HG02798 (cell line): ENCODE data around the gene DDX41.

Experiments used
- ATAC-seq: cut with Tn5 transposase; IDR thresholded peaks from one replicate; pipeline ENCODE4 v1.9.1; 2021; ENCODE audit warnings: mild to moderate bottlenecking; ENCODE audit not compliant: unreplicated experiment, poor library complexity

Gene DDX41

DNA sequence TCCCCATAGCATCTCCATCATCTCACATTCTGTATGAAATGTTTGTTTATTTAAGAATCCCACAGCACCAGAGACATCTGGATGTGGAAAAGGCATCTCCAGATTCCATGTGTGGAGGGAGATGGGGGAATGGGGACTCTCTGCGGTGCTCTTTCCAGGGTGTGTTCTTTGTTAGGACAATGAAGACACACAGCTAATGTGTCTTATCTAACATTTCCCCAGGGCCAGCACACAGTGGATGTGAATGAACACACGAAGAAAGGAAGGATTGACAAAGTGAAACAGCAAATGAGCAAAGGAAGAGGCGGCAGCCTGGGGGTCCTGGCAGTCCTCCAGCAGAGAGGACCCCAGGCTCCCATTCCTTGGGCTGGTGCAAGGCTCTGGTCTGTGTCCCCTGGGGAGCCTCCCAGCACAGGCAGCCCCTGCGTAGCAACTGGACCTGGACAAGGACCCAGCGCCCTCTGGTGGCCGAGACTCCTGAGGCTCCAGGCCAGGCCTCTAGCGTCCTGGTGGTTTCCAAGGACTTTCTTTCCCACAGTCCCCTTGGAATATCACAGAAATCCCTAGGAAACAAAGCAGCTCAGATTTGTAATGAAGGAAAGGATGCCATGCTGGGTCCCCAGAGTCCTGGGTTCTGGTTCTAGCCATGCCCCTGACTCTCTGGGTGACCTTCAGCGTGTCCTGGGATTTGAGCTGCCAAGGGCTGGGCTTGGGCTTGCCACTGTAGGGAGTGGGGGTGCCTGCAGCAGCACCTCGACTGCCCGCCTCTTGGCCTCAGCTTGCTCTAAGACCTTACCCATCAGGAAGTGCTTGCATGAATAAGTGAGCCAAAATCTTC, 15.9 kb downstream of the DDX41 start:
- peak; percentile 21 for ATAC-seq

DNA sequence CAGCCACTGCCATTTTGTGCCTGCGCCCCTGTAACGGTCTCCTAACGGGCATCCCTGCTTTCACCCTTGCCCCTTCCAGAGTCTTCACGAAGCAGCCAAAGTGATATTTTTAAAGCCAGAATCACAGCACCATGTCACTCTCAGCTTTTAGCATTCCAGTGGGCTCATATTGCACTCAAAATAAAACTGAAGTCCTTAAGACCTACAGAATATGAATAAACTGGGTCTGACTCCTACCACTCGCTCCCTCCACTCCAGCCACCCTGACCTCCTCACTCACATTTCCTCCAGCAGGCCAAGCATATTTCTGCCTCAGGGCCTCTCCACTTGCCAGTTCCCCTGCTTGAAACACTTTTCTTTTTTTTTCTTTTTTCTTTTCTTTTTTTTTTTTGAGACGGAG, 16.9 kb downstream of the DDX41 start:
- ATAC-seq, result no peak

DNA sequence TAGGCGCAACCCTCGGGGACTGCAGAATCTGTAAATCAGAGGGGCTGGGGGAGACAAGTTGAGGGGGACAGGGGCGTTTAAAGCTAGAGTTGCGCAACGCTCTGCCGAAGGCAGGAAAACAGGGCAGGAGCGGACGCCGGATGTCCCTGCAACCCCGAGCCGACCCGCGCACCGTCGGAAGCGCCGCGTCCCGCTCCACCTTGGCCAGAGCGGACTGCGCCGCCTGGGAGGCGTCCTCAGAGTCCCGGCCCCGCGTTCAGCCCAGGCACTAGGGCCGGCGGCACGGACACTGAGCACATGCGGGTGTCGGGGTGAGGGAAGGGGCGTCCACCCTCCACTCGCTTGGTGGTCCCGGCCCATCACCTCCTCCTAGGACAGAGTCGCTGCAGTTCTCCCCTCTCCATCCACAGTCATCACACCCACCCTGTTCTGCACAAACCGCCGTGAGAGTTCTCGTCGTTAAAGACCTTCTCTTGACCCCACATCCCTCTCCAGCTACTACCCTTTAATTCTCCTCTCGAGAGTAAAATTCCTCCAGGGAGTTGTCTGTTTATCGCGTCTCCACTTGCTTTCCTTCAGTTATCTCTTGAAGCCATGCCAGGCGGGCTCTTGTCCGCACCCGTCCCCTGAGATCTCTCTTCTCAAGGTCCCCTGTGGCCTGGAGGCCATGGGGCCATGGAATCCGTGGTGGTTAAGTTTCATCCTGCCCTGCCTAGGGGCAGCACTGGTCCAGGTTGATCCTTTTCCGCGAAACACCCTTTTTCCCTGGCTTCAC, 18.6 kb downstream of the DDX41 start:
- no peak for ATAC-seq

DNA sequence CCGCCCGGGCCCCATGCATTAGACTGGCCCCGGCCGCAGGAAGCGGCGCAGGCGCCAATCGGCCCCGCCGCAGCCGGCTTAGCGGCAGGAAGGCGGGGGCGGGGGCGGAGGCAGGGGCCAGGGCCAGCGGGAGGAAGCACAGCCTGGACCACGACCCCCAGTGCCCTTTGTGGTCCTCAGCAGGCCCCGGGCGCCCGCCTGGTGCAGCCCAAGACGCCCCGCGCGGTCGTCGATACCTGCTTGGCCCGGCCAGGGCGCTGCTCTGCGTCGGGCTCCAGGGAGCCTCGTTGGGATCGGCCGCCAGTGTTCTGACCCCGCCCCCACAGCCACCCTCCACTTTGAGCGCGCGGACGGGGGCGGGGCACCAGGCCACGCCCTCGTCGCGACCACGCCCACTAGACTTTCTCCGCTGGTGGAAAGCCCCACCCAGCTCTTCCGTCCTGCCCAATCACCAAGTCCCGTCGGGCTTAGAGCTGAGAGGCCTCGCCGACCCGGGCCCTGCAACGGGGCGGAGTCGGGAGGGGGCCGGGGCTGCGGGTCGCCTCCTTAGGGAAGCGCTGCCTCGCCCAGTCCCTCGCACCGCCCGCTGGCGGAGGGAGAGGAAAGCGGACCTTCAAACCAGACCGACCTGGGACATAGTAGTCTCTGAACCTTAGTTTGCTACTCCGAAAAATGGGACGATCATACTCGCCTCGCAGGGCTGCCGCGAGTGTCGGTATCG, 19.3 kb downstream of the DDX41 start, which contains the start of gene PDLIM7:
Gene PDLIM7 (minus strand): TSS at position 313 of the 721 bp plus-strand sequence. CDS start 1,092 bp downstream, outside the sequence.
- peak; percentile 80 for ATAC-seq

DNA sequence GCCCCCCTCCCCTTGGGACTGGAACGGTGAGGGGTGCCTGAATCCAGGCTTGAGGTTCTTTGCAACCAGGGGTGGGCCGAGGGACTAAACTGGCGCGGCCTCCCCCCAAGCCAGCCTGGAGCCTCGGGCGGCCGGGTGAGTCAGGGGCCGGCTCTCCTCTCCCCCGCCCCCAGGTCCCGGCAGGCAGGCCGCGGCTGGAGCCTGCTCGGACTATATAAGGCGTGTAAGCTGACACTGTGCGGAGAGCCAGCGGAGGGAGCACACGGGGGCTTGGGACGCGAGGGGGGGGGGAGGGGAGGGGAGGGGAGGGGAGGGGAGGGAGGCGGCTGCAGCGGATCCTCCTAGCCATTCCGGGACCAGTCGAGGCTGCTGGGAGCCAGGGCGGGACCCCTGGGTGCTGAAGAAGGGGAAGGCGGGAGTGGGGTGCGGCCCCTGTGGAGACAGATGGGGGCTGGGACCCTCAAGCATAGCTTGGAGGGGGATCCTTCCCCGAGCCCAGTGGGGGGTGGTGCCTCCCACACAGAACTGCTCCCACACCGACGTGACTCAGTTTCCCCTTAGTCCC, 20.0 kb downstream of the DDX41 start:
- no peak for ATAC-seq

DNA sequence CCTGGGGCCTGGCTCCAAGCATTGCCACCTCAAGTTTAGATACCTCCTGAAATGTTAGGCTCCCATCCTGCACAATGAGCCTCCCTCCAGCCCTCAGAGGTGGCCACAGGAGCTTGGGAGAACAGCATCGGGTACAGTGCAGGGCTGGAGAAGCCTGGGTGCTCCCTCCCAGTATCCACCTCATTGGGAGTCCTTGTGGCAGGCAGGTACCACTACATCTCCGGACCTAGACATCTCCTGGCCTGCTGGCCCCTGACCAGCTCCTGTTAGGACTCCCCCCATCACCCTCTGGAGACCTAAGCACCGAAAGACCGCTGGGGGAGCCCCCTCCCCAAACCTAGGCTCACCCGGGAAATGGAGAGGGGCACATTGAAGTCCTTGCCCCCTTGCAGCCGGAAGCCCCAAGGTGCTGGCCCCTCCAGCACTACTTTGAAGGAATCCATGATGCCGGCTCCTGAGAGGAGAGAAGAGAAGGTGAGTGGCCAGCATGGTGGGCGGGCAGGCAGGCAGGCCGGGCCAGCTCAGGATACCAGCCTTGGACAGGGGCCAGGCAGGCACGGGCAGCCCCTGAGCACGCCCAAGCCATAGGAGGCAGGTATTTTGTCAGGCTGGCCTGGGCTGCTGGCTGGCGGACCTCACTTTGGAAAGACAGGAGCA, 20.6 kb downstream of the DDX41 start:
- no peak for ATAC-seq

DNA sequence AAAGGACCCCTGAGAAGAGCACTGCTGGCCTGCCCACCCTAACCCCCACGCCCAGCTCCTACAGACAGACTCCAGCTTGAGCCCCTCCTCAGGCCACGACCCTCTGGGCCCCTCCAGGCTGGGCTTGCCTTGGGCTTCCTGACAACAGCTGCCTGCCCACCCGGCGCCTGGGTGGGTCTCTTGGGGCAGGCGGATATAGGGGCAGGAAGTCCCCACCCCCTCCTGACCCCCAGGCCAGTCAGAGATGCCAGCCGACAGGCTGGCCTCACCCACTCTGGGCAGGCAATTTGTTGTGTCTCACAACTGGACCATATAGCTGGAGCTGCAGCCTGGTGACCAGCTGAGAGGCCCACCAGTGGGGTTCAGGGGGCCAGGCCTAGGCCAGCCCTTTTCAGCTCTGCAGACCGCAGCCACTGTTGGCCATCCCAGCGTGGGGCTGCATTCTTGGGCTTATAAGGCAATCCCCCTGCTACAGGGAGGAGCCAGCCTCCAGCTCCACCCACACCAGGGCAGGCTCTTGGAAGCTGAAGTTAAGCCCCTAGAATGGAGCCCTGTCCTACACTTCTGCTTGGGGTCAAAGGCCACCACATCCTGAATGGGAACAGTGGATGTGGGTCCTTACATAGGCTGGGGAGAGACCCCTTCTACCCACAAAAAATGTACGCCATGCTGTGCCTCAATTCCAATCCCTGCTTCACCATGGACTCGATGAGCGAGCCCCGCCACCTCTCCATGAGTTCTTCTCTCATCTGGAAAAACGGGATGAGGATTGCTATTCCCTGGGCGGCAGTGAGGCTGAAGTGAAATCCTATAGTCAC, 21.3 kb downstream of the DDX41 start:
- ATAC-seq, result no peak

DNA sequence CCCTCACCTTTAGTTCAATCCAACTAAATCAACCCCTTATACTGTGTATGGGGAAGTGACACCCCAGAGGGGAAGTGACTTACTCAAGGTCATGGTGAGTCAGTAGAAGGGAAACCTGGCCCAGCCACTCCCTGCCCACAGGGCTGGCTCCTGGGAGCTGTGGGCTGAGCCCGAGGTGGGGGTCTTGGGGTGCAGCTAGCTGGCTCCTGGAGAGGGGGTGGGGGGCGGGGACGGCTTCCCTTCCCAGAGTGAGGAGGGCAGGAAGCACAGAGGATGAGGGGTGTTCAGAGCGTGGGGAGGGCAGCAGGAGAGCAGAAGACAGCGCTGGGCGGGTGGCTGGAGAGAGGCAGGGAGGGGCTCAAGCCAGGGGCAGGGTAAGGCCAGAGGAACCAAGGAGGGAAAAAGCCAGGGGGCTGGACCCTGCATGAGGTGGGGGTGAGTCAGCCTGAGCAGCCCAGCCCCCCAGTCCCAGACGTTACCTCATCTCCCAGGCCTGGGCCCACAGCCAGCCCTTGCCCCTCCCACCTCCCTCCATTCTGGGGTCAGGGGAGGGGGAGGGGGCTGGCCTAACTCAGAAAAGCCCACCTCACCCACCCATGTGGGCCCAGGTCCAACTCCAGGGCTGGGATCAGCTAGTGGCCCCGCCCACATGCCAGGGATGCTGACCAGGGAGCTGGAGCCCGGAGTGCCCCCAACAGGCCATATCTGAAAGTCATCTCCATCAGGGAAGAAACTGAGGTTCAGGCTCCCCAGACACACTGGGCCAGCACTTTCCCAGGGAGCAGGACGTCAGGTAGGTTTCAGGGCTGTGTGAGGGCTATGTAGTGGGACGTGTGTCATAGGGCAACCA, 22.2 kb downstream of the DDX41 start:
- no peak for ATAC-seq

DNA sequence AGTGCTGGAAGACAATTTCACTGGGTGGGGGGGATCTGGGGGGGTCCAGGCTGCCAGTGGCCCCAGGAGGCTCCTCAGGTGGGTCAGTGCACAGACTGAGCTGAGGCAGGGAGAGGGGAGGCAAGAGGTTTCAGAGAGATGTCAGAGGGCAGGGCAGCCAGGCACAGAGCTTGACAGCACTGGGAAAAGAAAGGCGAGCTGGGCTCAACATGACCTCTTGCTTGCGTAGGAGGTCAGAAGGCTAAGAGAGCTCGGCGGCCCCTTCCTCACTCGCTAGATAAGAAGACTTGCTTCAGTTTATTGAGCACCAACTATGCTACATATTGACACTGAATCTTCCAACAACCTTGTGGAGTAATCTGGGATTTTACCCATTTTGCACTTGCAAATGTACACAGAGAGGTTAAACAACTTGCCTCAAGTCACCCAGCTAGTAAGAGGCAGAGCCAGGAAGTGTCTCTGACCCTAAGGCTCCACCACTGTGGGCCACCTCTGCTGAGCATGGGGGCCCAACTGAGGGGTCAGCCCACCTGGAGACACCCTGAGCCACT, 22.9 kb downstream of the DDX41 start:
- ATAC-seq, result no peak

DNA sequence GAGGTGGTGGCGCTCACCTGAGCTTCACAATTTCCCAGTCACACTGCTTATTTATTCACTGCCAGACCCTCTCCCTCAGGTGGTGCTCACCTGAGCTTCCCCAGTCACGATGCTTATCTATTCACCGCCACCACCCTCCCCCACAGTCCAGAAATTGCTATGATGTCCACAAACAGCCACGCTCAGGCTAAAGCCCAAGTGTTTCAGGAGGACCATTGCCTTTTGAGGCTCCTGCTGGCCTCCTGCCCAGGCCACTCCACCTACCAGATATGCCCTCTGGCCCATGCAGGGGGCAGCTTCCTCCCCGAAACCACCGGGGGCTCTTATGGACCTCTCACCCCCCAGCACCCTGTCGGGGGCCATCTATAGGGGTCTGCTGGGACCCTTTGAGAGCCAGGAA, 23.9 kb downstream of the DDX41 start:
- no peak for ATAC-seq

DNA sequence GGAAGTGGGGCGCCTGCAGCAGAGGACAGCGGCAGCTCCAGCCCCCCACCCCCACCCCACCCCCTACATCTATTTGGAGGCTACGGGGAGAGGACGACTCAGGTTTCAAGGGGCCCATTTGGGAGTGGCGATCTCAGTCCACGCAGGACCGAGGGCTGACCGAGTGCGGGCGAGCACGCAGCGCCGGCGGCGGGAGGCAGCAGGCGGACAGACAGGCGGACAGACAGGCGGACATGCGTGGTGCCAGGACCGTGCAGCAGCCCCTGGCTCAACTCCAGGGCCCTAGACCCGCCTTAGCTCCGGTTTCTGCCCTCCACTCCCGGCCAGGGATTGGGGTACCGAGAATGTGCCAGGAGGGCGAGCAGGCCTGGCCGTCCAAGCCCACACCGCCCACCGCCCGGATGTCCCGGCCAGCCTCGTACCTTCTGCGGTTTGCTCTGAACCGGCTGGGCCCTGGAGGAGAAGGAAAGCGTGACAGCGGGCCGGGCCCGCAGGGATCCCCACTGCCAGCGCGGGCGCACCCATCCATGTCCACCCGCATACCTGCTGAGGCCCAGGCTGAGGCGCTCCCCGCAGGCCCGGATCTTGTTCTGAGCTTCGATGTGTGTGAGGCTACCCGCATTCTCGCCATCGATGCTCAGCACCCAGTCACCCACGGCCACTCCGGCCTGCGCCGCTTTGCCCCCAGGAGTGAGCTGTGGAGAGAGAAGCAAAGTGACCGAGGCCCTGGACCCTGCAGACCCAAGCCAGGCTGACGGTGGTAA, 24.6 kb downstream of the DDX41 start:
- ATAC-seq, result no peak

DNA sequence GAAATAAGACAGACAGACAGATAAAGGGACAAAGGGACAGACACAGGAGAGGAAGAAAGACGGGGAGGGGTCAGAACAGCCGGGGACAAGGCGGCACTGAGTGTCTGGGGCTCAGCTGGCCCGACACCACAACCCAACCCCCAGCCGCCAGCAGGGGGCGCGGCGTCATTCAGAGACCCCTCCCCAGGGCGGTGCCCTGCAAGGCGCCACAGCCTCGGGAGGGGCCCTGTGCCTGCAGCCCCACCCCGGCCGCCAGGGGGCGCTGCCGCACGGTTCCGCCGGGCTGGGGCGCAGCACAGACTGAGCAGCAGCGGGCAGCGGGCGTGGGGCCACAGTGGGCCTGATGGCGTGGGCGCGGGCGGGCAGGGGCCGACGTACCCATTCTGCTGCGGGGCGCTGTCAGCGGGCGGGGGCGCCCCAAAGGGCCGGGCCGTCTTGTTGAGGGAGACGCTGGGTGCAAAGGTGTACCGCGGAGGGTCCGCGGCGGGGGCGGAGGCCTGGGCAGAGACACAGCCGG, 25.3 kb downstream of the DDX41 start:
- ATAC-seq, result no peak

DNA sequence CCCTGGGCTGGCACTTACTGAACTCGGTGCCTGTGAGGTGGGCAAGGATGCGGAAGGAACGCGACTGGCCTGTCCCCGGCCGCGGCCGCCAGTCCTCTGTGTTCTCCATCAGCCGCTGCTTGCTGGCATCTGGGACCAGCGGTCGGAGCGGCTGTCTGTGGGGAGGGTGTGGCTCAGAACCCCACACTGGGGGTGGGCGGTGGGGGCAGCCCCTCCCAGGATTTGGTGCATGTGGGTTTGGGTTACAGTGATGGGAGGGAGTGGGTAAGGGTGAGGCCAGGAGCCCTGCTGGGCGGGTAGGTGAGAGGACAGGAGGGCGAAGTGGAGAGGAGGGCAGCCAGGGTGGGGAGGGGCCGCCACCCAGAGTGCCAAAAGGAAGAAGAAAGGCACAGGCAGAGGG, 25.8 kb downstream of the DDX41 start:
- ATAC-seq, result no peak

DNA sequence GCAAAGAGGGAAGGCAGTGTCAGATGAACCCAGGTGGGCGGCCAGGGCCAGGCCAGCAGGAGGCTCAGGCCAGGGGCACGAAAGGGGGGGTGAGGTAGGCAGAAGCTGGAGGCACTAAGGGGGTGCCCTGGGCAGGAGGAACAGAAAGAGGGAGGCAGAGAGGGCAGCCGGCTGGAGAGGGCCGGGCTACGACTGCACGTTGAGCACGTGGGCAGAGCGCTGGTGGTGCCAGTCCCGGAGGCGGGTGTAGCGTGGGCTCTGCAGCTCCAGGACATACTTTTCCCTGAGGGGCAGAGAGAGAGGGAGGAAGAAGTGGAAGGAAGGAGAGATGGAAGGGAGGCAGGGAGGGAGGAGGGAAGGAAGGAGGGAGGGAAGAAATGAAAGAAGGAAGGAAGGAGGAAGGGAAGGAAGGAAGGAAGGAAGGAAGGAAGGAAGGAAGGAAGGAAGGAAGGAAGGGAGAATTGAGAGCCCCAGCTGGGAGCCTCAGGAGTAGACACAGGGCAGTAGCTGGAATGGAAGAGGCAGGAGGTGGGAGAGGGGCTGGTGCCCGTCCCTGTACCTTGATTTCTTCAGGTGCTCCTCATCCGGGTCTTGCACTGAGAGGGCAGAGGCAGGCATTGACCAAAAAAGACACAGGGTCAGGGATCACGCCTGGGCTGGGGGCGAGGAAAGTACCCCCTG, 26.3 kb downstream of the DDX41 start:
- no peak for ATAC-seq

DNA sequence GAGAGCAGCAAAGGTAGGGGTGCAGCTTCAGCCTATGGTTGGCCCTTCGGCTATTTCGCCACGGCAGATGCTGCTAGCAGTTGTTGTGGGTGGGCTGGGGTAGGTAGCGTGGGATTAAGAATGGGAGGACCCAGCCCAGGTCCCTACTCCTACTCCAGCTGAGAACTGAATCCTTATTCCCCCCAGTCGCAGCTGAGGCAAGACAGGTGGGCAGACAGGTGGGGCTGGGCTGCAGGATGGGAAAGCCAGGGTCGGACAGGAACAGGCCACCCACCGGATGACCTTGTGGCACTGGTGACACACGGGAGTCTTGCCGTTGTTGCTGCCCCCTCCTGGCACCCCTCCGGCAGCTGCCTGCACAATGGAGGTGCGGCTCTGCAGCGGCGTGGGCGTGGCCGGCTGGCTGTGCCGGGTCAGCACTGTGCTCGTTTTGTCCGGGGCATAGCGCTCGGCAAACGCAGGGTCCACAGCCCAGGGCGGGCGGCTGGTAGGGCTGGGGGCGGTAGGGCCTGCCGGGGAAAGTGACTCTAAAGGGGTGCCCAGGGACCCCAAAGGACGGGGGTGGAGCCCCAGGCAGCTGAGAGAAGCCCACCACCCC, 27.5 kb downstream of the DDX41 start:
- no peak for ATAC-seq

DNA sequence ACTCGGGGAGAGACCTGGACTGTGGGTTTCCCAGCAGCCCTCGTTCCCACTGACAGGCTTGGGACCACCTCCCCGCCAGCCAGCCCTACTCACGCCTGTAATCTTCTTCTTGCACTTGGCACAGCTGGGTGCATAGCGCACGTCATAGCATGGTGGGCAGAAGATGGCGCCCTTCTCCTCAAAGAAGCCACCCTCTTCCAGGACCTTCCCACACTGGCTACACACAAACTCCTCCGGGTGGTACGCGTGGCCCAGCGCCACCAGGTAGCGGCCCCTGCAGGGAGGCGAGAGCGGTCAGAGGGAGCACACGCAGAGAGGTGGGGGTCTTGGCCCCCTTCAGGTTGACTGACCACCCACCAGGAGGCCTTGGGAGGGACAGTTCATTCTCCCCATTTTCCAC, 28.8 kb downstream of the DDX41 start:
- no peak for ATAC-seq
